ENCODE data around the gene TRIM29. TPM values are rescaled to one million over a fixed set of nuclear protein-coding genes. Genes with fewer than 3 reads are reported as not detected.

TRIM29 gene
- total RNA-seq, 1 donor = not detected

GRCh38 chr11:120170741-120171261 is 32.9 kb upstream of the TRIM29 start:
- H3K4me3 ChIP-seq (ENCODE audit: low read depth, low read length) = no peak overlapping the region
- no peak for DNase-seq (ENCODE audit: low read depth)
- TF ChIP-seq CTCF (IDR thresholded peaks at IDR 0.05; ENCODE audit: insufficient read depth, low read length) = no peak

GRCh38 chr11:120169981-120170698 is 32.2 kb upstream of the TRIM29 start:
- no peak for DNase-seq (ENCODE audit: low read depth)
- H3K4me3 ChIP-seq (ENCODE audit: low read depth, low read length) = no peak overlapping the region
- no peak for TF ChIP-seq CTCF (IDR thresholded peaks at IDR 0.05; ENCODE audit: insufficient read depth, low read length)

- peak; percentile 48 for DNase-seq (ENCODE audit: low read depth)
- H3K4me3 ChIP-seq (ENCODE audit: low read depth, low read length) = peak overlapping the region; percentile 64
- TF ChIP-seq CTCF (IDR thresholded peaks at IDR 0.05; ENCODE audit: insufficient read depth, low read length) = peak; percentile 51
Observed at GRCh38 chr11:120168960-120169681, 31.2 kb upstream of the TRIM29 start.

GRCh38 chr11:120168108-120168959 is 30.4 kb upstream of the TRIM29 start:
- no peak for DNase-seq (ENCODE audit: low read depth)

GRCh38 chr11:120167659-120168058 is 29.7 kb upstream of the TRIM29 start:
- H3K4me3 ChIP-seq (ENCODE audit: low read depth, low read length) = no peak overlapping the region
- TF ChIP-seq CTCF (IDR thresholded peaks at IDR 0.05; ENCODE audit: insufficient read depth, low read length) = no peak
- DNase-seq (ENCODE audit: low read depth) = no peak

More at GRCh38 chr11:120168108-120168959, 30.4 kb upstream of the TRIM29 start:
- TF ChIP-seq CTCF (IDR thresholded peaks at IDR 0.05; ENCODE audit: insufficient read depth, low read length) = no peak
- peak overlapping the region; percentile 64 for H3K4me3 ChIP-seq (ENCODE audit: low read depth, low read length)

GRCh38 chr11:120160436-120160835 is 22.5 kb upstream of the TRIM29 start:
- no peak for DNase-seq (ENCODE audit: low read depth)
- H3K4me3 ChIP-seq (ENCODE audit: low read depth, low read length) = no peak overlapping the region
- no peak for TF ChIP-seq CTCF (IDR thresholded peaks at IDR 0.05; ENCODE audit: insufficient read depth, low read length)
